CD8-positive, alpha-beta memory T cell (primary cell): Measurements from ENCODE around the gene TOE1. TPM values are rescaled to one million over a fixed set of nuclear protein-coding genes. Genes with fewer than 3 reads are reported as not detected.

Experiments used
- polyA plus RNA-seq: library from polyadenylated mRNA; unstranded; fragments of 300-500 nt; fragmentation: Illumina TruSeq; gene quantifications from one replicate; pipeline ENCODE4 v1.2.3, GENCODE V29; 2021
- total RNA-seq, 2 experiments: library from RNA; stranded (reverse); gene quantifications; one replicate each; pipeline ENCODE4 v1.2.3, GENCODE V29; 2021

TOE1 gene
- total and polyA plus RNA-seq, 3 experiments from 2014 or later: 12.5 to 48.9 (median 46.4) TPM

Other genes starting within 250 kb of the TOE1 start
- gene ZSWIM5, start 133.6 kb upstream of the TOE1 start, total RNA-seq: 1 to 10 TPM; 1.3 to 1.4 TPM
- 0.69 TPM for gene ZSWIM5, start 133.6 kb upstream of the TOE1 start, polyA plus RNA-seq
- 10 to 100 TPM; 41.5 to 42.4 TPM for gene HPDL, start 13.3 kb upstream of the TOE1 start, total RNA-seq
- gene HPDL, start 13.3 kb upstream of the TOE1 start, polyA plus RNA-seq: 1.4 TPM
- 10 to 100 TPM; 70.1 to 75.4 TPM for gene MUTYH, start 270 bp downstream of the TOE1 start, total RNA-seq
- gene MUTYH, start 270 bp downstream of the TOE1 start, polyA plus RNA-seq: 24.4 TPM
- gene TESK2, start 151.0 kb downstream of the TOE1 start, total RNA-seq: 1 to 10 TPM; 2.9 to 3.6 TPM
- gene TESK2, start 151.0 kb downstream of the TOE1 start, polyA plus RNA-seq: 3.1 TPM
- gene CCDC163, start 159.9 kb downstream of the TOE1 start, total RNA-seq: 1 to 10 TPM; 6.1 to 6.6 TPM
- gene CCDC163, start 159.9 kb downstream of the TOE1 start, polyA plus RNA-seq: 7.7 TPM
- 1 to 10 TPM; 6.6 to 7.2 TPM for gene MMACHC, start 160.1 kb downstream of the TOE1 start, total RNA-seq
- 0.64 TPM for gene MMACHC, start 160.1 kb downstream of the TOE1 start, polyA plus RNA-seq
- 100 to 1,000 TPM; 784 to 849 TPM for gene PRDX1, start 181.7 kb downstream of the TOE1 start, total RNA-seq
- 261 TPM for gene PRDX1, start 181.7 kb downstream of the TOE1 start, polyA plus RNA-seq
- gene AKR1A1, start 210.7 kb downstream of the TOE1 start, total RNA-seq: 100 to 1,000 TPM; 204 to 217 TPM
- 98.3 TPM for gene AKR1A1, start 210.7 kb downstream of the TOE1 start, polyA plus RNA-seq
- 100 to 1,000 TPM; 212 to 219 TPM for gene NASP, start 243.9 kb downstream of the TOE1 start, total RNA-seq
- gene NASP, start 243.9 kb downstream of the TOE1 start, polyA plus RNA-seq: 79.9 TPM